ENCODE results near the gene TWNK.

- TF ChIP-seq CTCF (IDR thresholded peaks at IDR 0.05) (no peak), POLR2A (IDR thresholded peaks at IDR 0.05) (no peak)
Measured at GRCh38 chr10:100978901-100979195, 8.5 kb upstream of the TWNK start.
